Loucy (cell line): ENCODE data around the gene NID2.

Experiments used
- CTCF ChIP-seq: fragments of 200-600 bp; sonication (generic); conservative IDR thresholded peaks from 2 replicates; pipeline ENCODE4 v1.5.1; 2014; ENCODE audit warnings: mild to moderate bottlenecking, antibody characterized with exemption, low read length
- EZH2phosphoT487 ChIP-seq: fragments of 200-600 bp; IDR thresholded peaks from 2 replicates; pipeline ENCODE4 v1.6.1; 2018; ENCODE audit warnings: antibody characterized with exemption, mild to moderate bottlenecking, moderate library complexity, borderline replicate concordance

- TF ChIP-seq EZH2phosphoT487 = no peak
- no peak for TF ChIP-seq CTCF
These were observed 90.2 kb downstream of the NID2 start for GRCh38 chr14:51978681-51979085.
